HepG2 (cell line): ENCODE results near the gene GGACT. TPM values are rescaled to one million over a fixed set of nuclear protein-coding genes. Genes with fewer than 3 reads are reported as not detected.

Source experiments
- ATAC-seq: fragments of 200-7000 bp; cut with Tn5 transposase; 3 replicates; pipeline ENCODE4 v1.9.1; 2020; ENCODE audit warnings: mild to moderate bottlenecking, moderate library complexity
- BruUV-seq: library from RNA; stranded (reverse); fragments of 400-500 nt; replicated peaks from 2 replicates; lab custom pipeline; 2021; lab: Mats Ljungman, UMichigan
- CTCF ChIA-PET: fragments of 300-600 bp; formaldehyde crosslinking; extraction: SDS; loops from one replicate; lab custom pipeline; 2021; ENCODE audit warnings: low total read pairs, inconsistent platforms, low intra/inter-chr PET ratio; lab: Yijun Ruan, JAX
- POLR2A ChIA-PET: fragments of 350-600 bp; sonication (Branson Sonifier 250); formaldehyde crosslinking; loops from one replicate; lab custom pipeline; 2020; ENCODE audit warnings: antibody characterized with exemption, inconsistent platforms; lab: Yijun Ruan, JAX
- DNase-seq: peaks from one replicate; pipeline ENCODE4 v3.0.0-alpha.2; 2015; ENCODE audit warnings: low spot score
- FAIRE-seq: peaks from 3 replicates; lab custom pipeline; 2011; peaks lifted over from hg19 to GRCh38; lab: Jason Lieb, UNC
- H2AFZ ChIP-seq: one replicate; pipeline ENCODE4 v1.6.1; 2011; ENCODE audit warnings: low read length, inconsistent platforms
- H3K27ac ChIP-seq: fragments of 300-600 bp; 3 replicates; pipeline ENCODE4 v1.8.0; 2011; ENCODE audit warnings: mixed run types, mild to moderate bottlenecking, mixed read lengths, low read length, inconsistent platforms; ENCODE audit not compliant: insufficient read depth; ENCODE audit errors: extremely low read length
- H3K27me3 ChIP-seq, 2 experiments: fragments of 200-600 bp in 1 of 2; 2 replicates in 1 of 2; 3 replicates in 1 of 2; pipeline versions ENCODE4 v1.6.0 to v1.8.0; 2011; ENCODE audit warnings: low read length in 2 of 2, mild to moderate bottlenecking in 2 of 2, moderate library complexity in 2 of 2, inconsistent platforms in 1 of 2; ENCODE audit not compliant: insufficient read depth in 2 of 2, control insufficient read depth in 1 of 2
- H3K36me3 ChIP-seq, 2 experiments: fragments of 200-600 bp in 1 of 2; replicated peaks in 1 of 2; 2 replicates in 1 of 2; 3 replicates in 1 of 2; pipeline versions ENCODE4 v1.5.1 to v1.8.0; 2011; ENCODE audit warnings: low read length in 2 of 2, inconsistent platforms in 1 of 2; ENCODE audit not compliant: insufficient read depth in 2 of 2, control insufficient read depth in 1 of 2
- H3K4me1 ChIP-seq: 2 replicates; pipeline ENCODE4 v1.5.1; 2012; ENCODE audit warnings: low read length, inconsistent platforms; ENCODE audit not compliant: insufficient read depth
- H3K4me2 ChIP-seq: 2 replicates; pipeline ENCODE4 v1.6.0; 2011; ENCODE audit warnings: low read depth, low read length, inconsistent platforms
- H3K4me3 ChIP-seq, 3 experiments: fragments of 200-600 bp in 1 of 3; sonication (generic), shearing (Covaris generic) in 1 of 3; replicated peaks in 1 of 3; 2 replicates each; pipeline ENCODE4 v1.5.1; 2011 to 2016; ENCODE audit warnings: low read length in 3 of 3, inconsistent platforms in 2 of 3, low read depth in 2 of 3, mild to moderate bottlenecking in 2 of 3, control low read depth in 1 of 3, mixed read lengths in 1 of 3; ENCODE audit not compliant: insufficient read depth in 1 of 3
- H3K79me2 ChIP-seq: one replicate; pipeline ENCODE4 v1.6.1; 2011; ENCODE audit warnings: low read length, inconsistent platforms; ENCODE audit not compliant: insufficient read depth
- H3K9ac ChIP-seq: 2 replicates; pipeline ENCODE4 v1.6.0; 2011; ENCODE audit warnings: mild to moderate bottlenecking, low read depth, low read length, inconsistent platforms; ENCODE audit not compliant: insufficient read depth
- H3K9me3 ChIP-seq: 2 replicates; pipeline ENCODE4 v1.5.1; 2012; ENCODE audit warnings: mild to moderate bottlenecking, low read length
- H4K20me1 ChIP-seq: 2 replicates; pipeline ENCODE4 v1.6.0; 2011; ENCODE audit warnings: inconsistent platforms, mild to moderate bottlenecking, low read length, moderate library complexity; ENCODE audit not compliant: insufficient read depth
- ATM ChIP-seq: fragments of 450-650 bp; IDR thresholded peaks from 2 replicates; pipeline ENCODE4 v1.7.1; 2017; ENCODE audit warnings: mild to moderate bottlenecking, borderline replicate concordance
- CERS6 ChIP-seq: sonication (generic); formaldehyde crosslinking; IDR thresholded peaks from 2 replicates; pipeline ENCODE4 v1.5.0; 2020; ENCODE audit warnings: missing genetic modification reagents
- HNRNPK ChIP-seq: fragments of 200-400 bp; formaldehyde crosslinking; IDR thresholded peaks from 2 replicates; pipeline ENCODE4 v1.6.1; 2018; ENCODE audit warnings: low read length, low read depth, moderate library complexity, mild to moderate bottlenecking; ENCODE audit not compliant: poor library complexity, severe bottlenecking
- JDP2 ChIP-seq: sonication (generic); formaldehyde crosslinking; IDR thresholded peaks from 2 replicates; pipeline ENCODE4 v1.8.1; 2022; ENCODE audit warnings: missing genetic modification reagents, borderline replicate concordance
- KDM5B ChIP-seq: sonication (generic); formaldehyde crosslinking; IDR thresholded peaks from 2 replicates; pipeline ENCODE4 v1.4.0; 2020; ENCODE audit warnings: missing genetic modification reagents, mild to moderate bottlenecking, borderline replicate concordance
- PAX8 ChIP-seq: sonication (generic); formaldehyde crosslinking; IDR thresholded peaks from 2 replicates; pipeline ENCODE4 v1.8.0; 2022; ENCODE audit warnings: mild to moderate bottlenecking, missing genetic modification reagents, borderline replicate concordance
- SNRNP70 ChIP-seq: fragments of 200-400 bp; formaldehyde crosslinking; IDR thresholded peaks from 2 replicates; pipeline ENCODE4 v1.6.1; 2017; ENCODE audit warnings: mild to moderate bottlenecking, low read depth, low read length, moderate library complexity
- YY1 ChIP-seq: IDR thresholded peaks from 2 replicates; pipeline ENCODE4 v1.6.1; 2011; ENCODE audit warnings: low read length, low read depth, moderate library complexity, mild to moderate bottlenecking; ENCODE audit not compliant: insufficient read depth, insufficient replicate concordance
- ZMAT3 ChIP-seq: sonication (generic); formaldehyde crosslinking; conservative IDR thresholded peaks from 2 replicates; pipeline ENCODE4 v1.7.0; 2021; ENCODE audit warnings: missing genetic modification reagents
- ZNF430 ChIP-seq: sonication (generic); formaldehyde crosslinking; IDR thresholded peaks from 2 replicates; pipeline ENCODE4 v1.9.0; 2021; ENCODE audit warnings: mild to moderate bottlenecking, missing genetic modification reagents
- ZNF709 ChIP-seq: sonication (generic); formaldehyde crosslinking; IDR thresholded peaks from 2 replicates; pipeline ENCODE4 v1.5.0; 2020; ENCODE audit warnings: mild to moderate bottlenecking, missing genetic modification reagents
- ZNF768 ChIP-seq: sonication (generic); formaldehyde crosslinking; IDR thresholded peaks from 2 replicates; pipeline ENCODE4 v1.4.0; 2020; ENCODE audit warnings: missing genetic modification reagents
- WGBS: methylation state at CpG from one replicate; pipeline ENCODE4 v1.1.6; 2017; ENCODE audit warnings: low lambda C conversion rate; 5-methylcytosine and 5-hydroxymethylcytosine counted together
- in situ Hi-C: cut with HindIII; loops from 2 replicates; pipeline ENCODE4 v1.10.0; 2017; ENCODE audit warnings: low pct_unique_long_range_greater_than_20kb; ENCODE audit not compliant: extremely low pct_ligation_motif_present
- intact Hi-C: fragments of 100-400 bp; cut with micrococcal nuclease; formaldehyde crosslinking; loops from one replicate; pipeline ENCODE4 v1.10.0; 2022; ENCODE audit not compliant: unreplicated experiment
- polyA plus RNA-seq, 8 experiments: library from polyadenylated mRNA; depleted of rRNA in 3 of 8; stranded (reverse) in 7 of 8; unstranded in 1 of 8; fragments of >200 nt; fragmentation: Illumina TruSeq in 4 of 8; extraction: Trizol in 4 of 8; gene quantifications; 2 replicates each; pipeline versions ENCODE4 v1.2.1 to v1.2.3, GENCODE V29; 2011 to 2016; ENCODE audit warnings: low read depth in 4 of 8, missing spikeins in 1 of 8, mixed read lengths in 1 of 8; ENCODE audit not compliant: insufficient read depth in 1 of 8
- total RNA-seq, 5 experiments: library from RNA; depleted of rRNA; stranded (reverse); fragments of >200 nt; fragmentation: Illumina TruSeq; extraction: Trizol; gene quantifications; 2 replicates each; pipeline ENCODE4 v1.2.3, GENCODE V29; 2016; ENCODE audit warnings: low read depth in 1 of 5
- TF ChIP-seq, protein P1 (sequence below): sonication (generic); formaldehyde crosslinking; IDR thresholded peaks from 2 replicates; pipeline ENCODE4 v1.4.0; 2020; ENCODE audit warnings: missing genetic modification reagents, mild to moderate bottlenecking, borderline replicate concordance
- TF ChIP-seq, protein P2 (sequence below): sonication (generic); formaldehyde crosslinking; IDR thresholded peaks from 2 replicates; pipeline ENCODE4 v1.8.1; 2023; ENCODE audit warnings: missing genetic modification reagents, inconsistent platforms, borderline replicate concordance

The GGACT gene
- total and polyA plus RNA-seq, 2 of the 13 experiments (the other 11 are each of a cell fraction or from before 2014, with no cell fraction given) = 1.7 to 1.9 TPM

GRCh38 chr13:100535426-100536135 lies 53.0 kb downstream of the GGACT start:
- Histone ChIP-seq H3K79me2 (no peaks in the 10 kb centered on the region), H3K4me2 (no peak overlapping the region), H3K4me1 (peaks cover 40% of the 10 kb centered on the region), H3K9ac (no peak overlapping the region), H3K27me3 (no peaks in the 10 kb centered on the region; a peak in 1 of 5 replicates), H4K20me1 (no peaks in the 10 kb centered on the region), H3K36me3 (0 out of 5 replicates have a peak, but pooled peaks cover 0 to 3% of the 10 kb centered on the region in 2 experiments), H3K9me3 (peaks cover 6% of the 10 kb centered on the region; the same call in 1 of the 2 replicates), H3K4me3 (no peak overlapping the region), H2AFZ (no peak overlapping the region), H3K27ac (no peak overlapping the region)
- no TSS peak for BruUV-seq
- FAIRE-seq (no peak), ATAC-seq (no peak), DNase-seq (no peak)
- TF ChIP-seq ZNF768 = peak; percentile 26; the same call in 1 of the 2 replicates
- TF ChIP-seq, protein P1, sequence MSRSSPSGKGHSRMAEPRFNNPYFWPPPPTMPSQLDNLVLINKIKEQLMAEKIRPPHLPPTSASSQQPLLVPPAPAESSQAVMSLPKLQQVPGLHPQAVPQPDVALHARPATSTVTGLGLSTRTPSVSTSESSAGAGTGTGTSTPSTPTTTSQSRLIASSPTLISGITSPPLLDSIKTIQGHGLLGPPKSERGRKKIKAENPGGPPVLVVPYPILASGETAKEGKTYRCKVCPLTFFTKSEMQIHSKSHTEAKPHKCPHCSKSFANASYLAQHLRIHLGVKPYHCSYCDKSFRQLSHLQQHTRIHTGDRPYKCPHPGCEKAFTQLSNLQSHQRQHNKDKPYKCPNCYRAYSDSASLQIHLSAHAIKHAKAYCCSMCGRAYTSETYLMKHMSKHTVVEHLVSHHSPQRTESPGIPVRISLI (CRISPR knock-in tag) = no peak
- CTCF ChIA-PET = no interaction called here
- WGBS = 97% methylated on average over 14 of the region's 16 CpGs
- in situ Hi-C loops (loop anchor here (25.0 kb wide), 1 partner anchor 873 kb away; no protein-coding TSS in a partner anchor), intact Hi-C loops (no loop called here)
- POLR2A ChIA-PET = no interaction called here

DNA sequence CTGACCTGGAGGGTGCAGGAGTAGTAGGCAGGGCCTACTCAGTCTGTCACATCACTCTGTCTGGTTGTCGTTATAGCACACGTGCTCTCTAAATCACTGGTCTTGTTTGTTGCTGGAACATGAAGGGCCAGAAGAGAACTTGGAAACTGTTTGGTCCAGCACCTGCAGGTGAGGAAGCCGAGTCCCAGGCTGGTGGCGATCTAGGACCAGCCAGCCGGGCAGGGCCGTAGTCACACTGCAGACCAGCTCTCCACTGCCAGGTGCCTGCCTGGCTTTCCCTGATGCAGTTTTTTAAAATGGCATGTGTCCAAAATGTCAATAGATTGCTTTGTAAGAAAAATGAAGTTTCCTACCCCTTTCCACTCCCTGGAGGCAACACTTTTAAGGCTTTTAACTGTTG lies 53.7 kb downstream of the GGACT start:
- CTCF ChIA-PET = no interaction called here
- FAIRE-seq (no peak), DNase-seq (no peak), ATAC-seq (no peak)
- 100% methylated on average over 6 of the region's 6 CpGs for WGBS
- Histone ChIP-seq H4K20me1 (no peaks in the 10 kb centered on the region), H3K4me1 (peaks cover 45% of the 10 kb centered on the region), H3K79me2 (no peaks in the 10 kb centered on the region), H2AFZ (no peak overlapping the region), H3K9me3 (peaks cover 6% of the 10 kb centered on the region; the same call in 1 of the 2 replicates), H3K9ac (no peak overlapping the region), H3K4me3 (no peak overlapping the region), H3K27ac (no peak overlapping the region), H3K4me2 (no peak overlapping the region), H3K27me3 (no peaks in the 10 kb centered on the region; a peak in 1 of 5 replicates), H3K36me3 (0 out of 5 replicates have a peak, but pooled peaks cover under 1 to 3% of the 10 kb centered on the region in 2 experiments)
- in situ Hi-C loops (loop anchor here (25.0 kb wide), 1 partner anchor 873 kb away; no protein-coding TSS in a partner anchor), intact Hi-C loops (no loop called here)
- BruUV-seq = no TSS peak
- POLR2A ChIA-PET = no interaction called here
- TF ChIP-seq SNRNP70 = no peak
- TF ChIP-seq ZNF430 (CRISPR knock-in tag) = no peak
- TF ChIP-seq, protein P2, sequence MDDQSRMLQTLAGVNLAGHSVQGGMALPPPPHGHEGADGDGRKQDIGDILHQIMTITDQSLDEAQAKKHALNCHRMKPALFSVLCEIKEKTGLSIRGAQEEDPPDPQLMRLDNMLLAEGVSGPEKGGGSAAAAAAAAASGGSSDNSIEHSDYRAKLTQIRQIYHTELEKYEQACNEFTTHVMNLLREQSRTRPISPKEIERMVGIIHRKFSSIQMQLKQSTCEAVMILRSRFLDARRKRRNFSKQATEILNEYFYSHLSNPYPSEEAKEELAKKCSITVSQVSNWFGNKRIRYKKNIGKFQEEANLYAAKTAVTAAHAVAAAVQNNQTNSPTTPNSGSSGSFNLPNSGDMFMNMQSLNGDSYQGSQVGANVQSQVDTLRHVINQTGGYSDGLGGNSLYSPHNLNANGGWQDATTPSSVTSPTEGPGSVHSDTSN (CRISPR knock-in tag) = no peak
- no peak for TF ChIP-seq ZMAT3
- TF ChIP-seq JDP2 (CRISPR knock-in tag) = no peak
- TF ChIP-seq ZNF709 (CRISPR knock-in tag) = no peak
- TF ChIP-seq HNRNPK = no peak
- no peak for TF ChIP-seq PAX8 (CRISPR knock-in tag)
- TF ChIP-seq ATM = no peak
- TF ChIP-seq CERS6 (CRISPR knock-in tag) = no peak
- no peak for TF ChIP-seq YY1
- TF ChIP-seq KDM5B (CRISPR knock-in tag) = no peak
